NAMALWA (cell line): ENCODE results near the gene LRRC61.
"Not testable (repeated sequence)": the region's sequence is repeated elsewhere in the genome, so short reads cannot be mapped to it uniquely, and the experiment has no call there.

Source experiments
- DNase-seq: peaks from one replicate; pipeline ENCODE4 v3.0.0-alpha.2; 2015; ENCODE audit warnings: low spot score

Gene LRRC61

DNA sequence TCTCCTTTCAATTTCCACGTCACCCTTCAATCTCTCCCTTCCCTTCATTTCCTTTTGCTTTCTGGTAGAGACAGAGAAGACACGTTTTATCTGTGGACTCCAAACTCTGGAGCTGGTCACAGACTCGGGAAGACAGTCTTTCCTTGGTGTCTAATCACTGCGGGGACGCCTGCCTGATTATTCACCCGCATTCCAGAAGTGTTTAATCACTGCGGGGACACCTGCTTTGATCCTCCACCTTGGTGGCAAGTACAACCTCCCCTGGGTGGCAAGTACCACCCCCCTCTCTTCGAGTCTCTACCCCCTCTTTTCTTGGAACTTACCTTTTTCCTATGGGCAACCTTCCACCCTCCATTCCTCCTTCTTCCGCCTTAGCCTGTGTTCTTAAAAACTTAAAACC is 15.3 kb upstream of the LRRC61 start:
- no peak for DNase-seq

DNA sequence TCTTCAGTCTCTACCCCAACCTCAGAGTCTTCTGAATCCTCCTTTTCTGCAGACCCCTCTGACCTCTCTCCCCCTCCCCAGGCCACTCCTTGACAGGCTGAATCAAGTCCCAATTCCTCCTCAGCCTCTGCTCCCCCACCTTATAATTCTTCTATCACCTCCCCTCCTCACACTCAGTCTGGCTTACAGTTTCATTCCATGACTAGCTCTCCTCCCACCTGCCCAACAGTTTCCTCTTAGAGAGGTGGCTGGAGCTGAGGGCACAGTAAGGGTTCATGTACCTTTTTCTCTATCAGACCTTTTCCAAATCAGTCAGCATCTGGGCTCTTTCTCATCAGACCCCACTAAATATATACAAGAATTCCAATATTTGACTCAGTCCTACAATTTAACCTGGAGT is 14.6 kb upstream of the LRRC61 start:
- no peak for DNase-seq

DNA sequence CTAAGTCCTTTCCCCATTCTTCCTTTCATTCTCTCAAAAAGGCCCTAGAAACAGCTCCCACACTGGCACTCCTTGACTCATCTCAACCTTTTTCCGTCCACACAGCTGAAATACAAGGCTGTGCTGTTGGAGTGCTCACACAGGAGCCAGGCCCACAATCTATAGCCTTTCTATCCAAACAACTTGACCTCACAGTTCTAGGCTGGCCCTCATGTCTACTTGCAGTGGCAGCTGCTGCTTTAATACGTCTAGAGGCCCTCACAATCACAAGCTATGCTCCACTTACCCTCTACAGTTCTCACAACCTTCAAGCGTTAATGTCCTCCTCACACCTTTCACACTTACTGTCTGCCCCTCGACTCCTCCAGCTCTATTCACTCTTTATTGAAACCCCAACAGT is 12.0 kb upstream of the LRRC61 start:
- DNase-seq: no peak

DNA sequence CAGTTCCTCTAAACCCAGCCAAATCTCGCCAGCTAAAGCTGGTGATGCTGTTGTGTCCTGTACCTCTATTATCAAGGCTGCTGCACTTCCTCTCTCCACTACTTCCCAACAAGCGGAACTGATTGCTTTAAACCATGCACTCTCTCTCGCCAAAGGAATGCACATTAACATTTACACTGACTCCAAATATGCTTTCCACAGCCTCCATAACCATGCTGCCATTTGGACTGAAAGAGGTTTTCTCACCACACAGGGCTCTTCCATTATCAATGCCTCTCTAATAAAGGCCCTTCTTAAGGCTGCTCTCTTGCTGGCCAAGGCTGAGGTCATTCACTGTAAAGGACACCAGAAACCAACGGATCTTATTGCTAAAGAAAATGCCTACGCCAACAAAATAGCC is 11.4 kb upstream of the LRRC61 start:
- no peak for DNase-seq

DNA sequence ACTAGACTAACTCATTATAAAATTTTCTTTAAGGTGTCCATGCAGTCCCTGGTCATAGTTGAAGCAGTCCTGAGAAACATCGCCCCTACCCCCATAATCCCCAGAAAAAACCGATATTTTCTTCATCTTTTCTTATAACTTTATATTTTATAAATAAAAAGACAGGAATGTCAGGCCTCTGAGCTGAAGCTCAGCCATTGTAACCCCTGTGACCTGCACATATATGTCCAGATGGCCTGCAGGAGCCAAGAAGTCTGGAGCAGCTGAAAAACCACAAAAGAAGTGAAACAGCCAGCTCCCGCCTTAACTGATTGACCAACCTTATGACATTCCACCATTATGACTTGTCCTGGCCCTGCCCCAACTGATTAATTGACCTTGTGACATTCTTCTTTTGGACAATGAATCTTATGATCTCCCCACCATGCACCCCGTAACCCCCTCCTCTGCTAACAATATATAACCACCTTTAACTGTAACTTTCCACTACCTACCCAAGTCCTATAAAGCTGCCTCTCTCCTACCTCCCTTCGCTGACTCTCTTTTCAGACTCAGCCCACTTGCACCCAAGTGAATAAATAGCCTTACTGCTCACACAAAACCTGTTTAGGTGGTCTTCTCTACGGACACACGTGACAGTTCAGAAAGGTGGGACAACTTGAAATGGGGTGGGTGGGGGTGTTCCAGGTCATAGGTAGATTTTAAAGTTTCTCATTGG is 10.3 kb upstream of the LRRC61 start:
- not testable (repeated sequence) for DNase-seq

DNA sequence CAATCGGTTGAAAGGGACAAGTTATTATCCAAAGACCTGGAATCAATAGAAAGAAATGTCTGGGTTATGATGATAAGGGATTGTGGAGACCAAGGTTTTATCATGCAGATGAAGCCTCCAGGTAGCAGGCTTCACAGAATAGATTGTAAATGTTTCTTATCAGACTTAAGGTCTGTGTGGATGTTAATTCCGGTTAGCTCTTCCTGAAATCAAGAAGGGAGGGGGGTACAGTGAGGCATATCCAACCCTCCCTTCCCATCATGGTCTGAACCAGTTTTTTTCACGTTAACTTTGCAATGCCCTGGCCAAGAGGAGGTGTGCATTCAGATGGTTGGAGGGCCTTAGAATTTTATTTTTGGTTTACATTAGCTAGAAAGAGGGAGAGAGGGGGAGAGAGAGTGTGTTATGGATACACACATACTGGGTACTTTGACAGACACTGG is 9.8 kb upstream of the LRRC61 start:
- no peak for DNase-seq

DNA sequence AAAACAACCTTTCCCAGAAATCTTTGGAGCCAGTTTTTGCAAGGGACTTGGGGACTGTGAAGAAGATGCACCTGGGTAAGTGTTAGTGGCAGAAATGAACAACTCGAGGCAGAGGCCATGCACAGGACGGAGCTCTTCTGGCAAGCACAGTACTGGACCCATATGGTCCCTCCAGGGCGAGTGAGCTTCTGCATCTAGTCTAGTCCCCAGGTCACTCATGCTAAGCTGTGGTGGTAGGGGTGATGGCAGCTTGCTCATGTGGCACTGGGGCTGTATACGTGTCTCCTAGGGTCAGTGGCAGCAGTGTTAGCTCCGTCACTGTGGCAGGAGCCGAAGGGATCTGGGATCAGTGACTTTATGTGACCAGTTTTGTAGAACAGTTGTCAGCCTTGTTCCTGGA is 9.3 kb upstream of the LRRC61 start:
- no peak for DNase-seq

DNA sequence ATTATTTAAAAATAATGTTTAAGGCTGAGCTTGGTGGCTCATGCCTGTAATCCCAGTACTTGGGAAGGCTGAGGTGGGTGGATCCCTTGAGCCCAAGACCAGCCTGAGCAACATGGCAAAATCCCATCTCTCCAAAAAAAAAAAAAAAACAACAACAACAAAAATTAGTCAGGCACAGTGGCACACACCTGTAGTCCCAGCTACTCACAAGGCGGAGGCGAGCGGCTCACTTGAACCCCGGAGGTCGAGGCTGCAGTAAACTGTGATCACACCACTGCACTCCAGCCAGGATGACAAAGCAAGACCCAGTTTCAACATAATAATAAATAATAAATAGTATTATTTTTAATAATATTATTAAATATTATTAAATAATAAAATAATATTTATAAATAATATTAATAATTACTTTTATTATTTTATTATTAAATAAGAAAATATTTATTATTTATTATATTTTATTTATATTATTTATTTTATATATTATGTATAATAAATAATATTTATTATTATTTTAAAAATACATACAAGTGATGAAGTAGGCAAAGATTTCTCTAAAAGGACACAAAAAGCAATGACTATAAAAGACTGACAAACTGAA is 8.4 kb upstream of the LRRC61 start:
- DNase-seq: no peak

DNA sequence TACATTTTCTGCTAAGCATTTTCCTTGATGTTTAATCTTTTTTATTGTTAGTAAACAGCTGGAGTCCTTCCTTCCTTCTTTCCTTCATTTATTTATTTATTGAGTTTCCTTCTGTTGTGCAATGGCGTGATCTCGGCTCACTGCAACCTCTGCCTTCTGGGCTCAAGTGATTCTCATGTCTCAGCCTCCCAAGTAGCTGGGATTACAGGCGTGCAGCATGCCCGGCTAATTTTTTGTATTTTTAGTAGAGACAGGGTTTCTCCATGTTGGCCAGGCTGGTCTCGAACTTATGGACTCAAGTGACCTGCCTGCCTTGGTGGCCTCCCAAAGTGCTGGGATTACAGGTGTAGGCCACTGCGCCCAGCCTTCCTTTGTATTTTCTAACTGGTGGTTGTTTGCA is 6.2 kb upstream of the LRRC61 start:
- not testable (repeated sequence) for DNase-seq

DNA sequence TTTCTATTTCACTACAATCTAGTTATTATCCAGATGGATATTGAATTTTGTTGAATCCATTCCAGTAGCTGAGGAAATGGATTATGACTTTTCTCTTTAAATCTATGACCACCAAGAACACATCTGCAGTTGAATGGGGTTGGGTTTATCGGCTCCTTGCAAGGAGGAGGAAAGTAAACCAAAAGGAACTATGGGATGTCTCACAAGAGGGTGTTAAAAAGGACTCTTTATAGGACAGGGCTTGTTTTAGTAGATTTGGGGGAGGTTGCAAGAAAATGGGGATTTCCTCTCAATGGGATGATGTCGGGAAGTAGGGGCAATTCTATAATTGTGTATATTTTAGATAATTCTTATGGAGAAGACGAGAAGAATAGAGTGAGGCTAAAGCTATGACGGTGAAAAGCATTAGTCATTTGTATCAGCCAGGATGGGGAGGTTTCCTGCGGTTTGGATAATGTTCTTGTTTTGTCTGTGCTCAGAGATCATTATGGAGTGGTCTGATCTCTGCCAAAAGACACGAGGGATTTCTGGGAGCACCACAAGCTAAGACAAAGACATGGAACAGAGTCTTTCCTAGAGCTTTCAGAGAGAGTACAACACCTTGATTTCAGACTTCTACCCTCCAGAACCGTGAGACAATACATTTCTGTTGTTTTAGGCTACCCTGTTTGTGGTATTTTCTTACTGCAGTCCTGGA is 5.3 kb upstream of the LRRC61 start:
- DNase-seq: no peak

DNA sequence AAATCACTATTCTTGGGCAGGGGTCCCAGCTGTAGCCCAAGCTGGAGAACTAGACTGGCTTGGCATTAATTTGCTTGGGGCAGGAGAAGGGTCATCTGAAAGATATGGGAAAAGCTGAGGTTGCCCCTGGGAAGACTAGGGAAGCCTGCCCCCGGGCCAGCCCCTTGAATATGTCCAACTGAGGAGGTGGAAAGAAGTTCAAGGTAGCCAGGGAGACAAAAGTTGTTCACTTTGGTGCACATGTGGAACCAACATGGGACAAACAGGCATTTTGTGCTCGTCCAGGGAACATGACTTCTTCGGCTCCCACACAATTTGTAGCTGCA is 1.4 kb upstream of the LRRC61 start:
- no peak for DNase-seq

DNA sequence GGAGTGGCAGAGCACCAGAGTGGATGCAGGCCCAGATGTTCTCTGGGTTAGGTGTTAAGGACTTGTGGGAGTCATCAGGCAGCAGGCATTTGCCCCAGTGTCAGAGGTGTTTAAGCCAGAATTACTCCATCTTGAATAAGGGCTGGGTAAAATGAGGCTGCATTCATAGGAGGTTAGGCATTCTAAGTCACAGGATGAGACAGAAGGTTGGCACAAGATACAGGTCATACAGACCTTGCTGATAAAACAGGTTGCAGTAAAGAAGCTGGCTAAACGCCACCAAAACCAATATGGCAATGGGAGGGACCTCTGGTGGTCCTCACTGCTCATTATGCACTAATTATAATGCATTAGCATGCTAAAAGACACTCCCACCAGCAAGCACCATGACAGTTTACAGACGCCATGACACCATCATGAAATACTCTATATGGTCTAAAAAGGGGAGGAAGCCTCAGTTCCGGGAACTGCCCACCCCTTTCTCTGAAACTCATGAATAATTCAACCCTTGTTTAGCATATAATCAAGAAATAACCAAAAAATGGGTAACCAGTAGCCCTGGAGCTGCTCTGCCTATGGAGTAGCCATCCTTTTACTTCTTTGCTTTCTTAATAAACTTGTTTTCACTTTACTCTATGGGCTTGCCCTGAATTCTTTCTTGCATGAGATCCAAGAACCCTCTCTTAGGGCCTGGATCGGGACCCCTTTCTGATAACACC is 882 bp upstream of the LRRC61 start:
- DNase-seq: peak; percentile 89

DNA sequence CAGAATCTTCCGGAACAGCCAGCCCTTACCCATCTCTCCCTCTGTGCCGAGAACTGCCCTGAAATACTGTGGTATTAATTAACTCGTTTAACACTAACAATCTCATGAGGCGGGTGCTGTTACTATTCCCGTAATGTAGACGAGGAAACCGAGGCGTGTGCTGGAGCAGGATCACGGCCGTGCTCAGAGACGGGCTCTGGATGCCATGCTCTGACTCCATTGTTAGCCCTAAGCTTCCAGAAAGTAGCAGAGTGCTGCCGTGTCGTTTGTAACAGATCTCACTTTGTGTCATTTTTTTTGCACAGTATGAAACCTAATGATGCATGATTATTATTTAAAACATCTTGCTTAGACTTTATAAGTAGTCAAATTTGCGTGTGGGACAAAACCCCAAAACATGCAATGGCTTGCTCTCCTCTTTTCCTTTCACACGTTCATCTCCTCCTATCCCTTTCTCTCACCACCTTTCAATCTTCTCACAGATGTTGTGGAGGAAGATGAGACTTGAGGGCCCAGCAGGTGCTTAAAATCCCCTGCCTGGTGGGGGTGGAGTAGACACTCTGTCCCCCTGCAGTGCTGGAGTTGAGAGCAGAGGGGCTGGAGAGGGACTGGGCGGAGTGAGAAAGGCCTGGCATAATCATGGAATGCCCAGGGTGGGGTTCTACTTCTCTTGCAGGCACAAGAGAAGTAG is 672 bp downstream of the LRRC61 start:
- peak; percentile 44 for DNase-seq

DNA sequence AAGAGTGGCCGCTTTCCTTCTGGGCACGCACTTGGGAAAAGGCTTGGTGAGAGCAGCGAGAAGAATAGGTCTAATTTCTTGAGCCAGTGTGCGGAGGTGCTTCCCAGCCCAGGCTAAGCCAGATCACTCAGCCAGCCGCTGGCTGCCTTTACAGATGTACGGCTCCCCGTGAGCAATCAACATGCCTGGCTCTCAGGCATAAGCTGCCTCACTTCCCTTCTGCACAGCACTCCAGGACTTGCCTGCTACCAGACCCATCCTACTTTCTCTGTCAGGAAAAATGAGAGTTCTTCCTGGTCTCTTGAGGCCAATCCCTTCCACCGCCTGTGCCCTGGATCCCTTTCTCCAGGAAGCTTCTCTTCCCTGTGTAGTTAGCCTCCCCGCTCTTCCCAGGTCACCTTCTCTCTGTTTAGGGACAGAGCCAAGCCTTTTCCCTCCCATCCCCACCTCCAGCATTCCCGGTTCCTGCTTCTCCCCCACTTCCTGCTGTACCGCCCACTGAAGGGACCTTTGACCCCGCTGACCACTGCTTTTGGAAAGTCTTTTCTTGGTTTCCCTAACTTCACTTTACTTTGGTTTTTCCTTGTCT is 1.3 kb downstream of the LRRC61 start:
- no peak for DNase-seq

DNA sequence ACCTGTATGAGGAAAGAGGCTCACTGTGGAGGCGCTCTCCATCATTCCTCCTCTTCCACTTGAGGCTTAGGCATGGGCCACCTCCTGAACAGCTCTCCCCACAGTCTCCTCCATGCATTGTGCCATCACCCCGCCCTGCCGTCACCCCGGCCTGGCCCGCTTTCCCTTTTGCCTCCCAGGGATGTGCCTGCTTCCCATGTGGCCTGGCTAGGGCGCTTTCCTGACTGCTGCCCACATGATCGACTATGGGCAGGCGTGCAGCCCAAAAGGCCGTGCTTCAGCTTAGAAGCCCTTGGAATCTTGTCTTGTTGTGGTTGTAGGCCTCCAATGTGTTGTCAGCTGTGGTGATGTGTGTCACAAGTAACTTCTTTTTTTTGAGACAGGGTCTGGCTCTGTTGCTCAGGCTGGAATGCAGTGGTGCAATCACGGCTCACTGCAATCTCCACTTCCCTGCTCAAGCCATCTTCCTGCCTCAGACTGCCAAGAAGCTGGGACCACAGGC is 2.0 kb downstream of the LRRC61 start:
- no peak for DNase-seq

DNA sequence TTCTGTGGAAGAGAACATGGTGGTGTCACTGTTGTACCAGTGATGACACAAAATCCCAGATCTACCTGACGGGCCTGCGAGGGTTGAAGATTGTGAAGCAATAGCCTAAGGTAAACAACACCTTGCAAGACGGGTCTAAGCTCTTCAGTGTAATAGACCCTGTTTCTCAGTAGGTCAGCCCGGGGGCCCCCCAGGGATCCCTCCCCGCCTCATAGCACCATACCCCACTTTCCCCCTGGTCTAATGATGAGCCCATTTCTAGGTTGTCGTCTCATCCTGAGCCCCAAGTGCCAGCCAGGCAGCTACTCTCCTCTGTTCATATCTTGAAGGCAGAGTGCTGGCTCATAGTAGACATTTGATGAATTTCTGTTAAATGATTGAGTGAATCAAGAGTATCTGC is 2.7 kb downstream of the LRRC61 start:
- DNase-seq: no peak

DNA sequence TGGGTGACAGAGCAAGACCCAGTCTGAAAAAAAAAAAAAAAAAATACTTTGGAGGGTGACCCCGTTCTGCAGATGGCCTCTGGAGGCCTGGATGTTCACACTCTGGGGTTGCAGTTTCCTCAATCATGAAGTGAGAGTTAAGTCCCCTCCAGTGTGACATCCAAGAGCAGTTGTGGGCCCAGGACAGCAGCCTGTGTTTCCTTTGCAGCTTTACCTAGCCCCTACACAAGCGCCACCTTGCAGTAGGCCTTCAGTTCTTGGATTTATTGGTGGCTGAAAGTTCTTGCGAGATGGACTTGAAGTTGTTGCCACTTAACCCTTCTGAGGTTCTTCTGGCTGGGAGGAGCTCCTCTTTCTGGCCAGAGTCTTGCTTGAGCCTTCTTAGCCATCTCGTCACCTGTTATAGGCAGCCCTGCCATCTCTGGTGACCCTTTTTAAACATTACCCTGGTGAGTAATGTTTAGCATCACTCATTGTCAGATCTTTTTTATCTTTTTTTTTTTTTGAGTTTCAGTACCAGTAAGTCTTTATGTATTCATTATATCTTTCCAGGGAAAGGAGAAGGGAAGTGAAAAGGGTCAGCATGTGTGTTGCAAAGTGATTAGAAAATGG is 3.6 kb downstream of the LRRC61 start:
- DNase-seq: no peak

DNA sequence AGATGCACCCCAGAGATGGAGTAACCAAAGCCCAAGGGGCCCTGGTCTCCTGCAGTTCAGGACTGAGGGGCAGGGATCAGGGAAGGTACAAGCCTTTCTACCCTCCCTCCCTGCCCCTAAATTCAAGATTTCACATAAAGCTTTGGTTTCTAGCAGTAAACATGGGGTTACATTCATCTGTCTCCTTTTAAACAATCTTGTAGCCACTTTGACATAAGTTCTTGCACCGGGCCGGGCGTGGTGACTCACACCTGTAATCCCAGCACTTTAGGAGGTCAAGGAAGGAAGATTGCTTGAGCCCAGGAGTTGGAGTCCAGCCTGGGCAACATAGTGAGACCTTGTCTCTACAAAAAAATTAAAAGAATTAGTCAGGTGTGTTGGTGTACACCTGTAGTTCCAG is 4.2 kb downstream of the LRRC61 start:
- DNase-seq: no peak

DNA sequence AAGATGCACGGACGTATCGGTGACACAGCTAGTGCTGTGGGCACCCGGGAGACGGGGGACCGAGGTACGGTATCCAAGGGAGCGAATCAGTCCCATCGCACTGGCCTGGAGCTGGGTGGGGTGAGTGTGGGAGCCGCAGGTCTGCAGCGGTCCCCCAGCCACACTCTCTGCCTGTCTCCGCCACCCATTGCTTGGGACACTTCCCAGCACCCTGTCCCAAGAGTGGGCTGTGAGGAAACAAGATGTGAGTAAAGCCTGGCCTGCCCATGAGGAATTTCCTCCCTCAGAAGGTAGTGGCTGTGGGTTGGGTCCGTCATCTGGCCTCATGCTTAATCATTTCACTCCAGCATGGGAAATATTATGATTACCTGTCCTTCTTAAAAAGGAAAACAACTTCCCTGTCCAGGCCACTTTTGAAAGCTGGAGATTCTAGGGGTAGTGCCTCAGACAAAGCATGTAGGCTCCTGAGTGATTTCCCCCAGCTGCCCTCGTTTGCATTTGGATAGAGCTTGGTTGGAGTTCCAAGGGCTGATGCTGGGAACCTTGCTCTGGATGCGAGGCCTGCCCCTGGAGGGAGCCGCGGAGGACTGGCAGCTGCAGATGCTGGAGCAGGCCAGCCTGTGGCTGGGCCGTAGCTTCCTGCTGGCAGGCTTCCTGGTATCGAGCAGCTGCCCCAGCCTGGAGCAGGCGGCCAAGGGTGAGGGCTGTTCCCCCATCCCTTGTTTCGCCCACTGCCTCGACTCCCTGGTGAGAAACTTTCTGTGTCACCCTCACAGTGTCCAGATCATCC is 6.4 kb downstream of the LRRC61 start:
- no peak for DNase-seq

DNA sequence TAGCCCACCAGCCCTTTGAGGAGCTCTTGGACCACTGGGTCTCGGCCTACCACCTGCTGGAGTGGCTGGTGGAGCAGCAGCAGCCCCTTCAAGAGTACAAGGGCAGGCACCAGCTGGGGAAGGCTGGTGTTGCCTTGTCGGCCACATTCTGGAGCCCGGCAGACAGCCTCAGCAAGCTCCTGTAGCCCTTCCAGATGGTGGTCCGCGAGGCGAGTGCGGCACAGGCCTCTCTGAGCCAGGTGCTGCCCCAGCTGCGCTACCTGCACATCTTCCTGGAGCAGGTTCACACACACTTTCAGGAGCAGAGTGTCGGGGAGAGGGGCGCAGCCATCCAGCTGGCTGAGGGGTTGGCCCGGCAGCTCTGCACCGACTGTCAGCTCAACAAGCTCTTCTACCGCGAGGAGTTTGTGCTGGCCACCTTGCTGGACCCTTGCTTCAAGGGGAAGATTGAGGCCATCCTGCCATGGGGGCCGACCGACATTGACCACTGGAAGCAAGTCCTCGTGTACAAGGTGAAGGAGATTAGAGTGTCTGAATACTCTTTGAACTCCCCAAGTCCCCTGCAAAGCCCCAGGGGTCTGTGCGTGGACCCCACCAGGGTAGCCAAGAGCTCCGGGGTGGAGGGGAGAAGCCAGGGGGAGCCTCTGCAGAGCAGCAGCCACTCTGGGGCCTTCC is 7.2 kb downstream of the LRRC61 start:
- DNase-seq: no peak
